GM12892 (cell line): Measurements from ENCODE around the gene FBXO48.

Experiments
- POLR2A ChIP-seq: IDR thresholded peaks from 2 replicates; pipeline ENCODE4 v1.6.1; 2011; ENCODE audit warnings: low read depth, low read length, control low read depth
- POLR2AphosphoS5 ChIP-seq: IDR thresholded peaks from 2 replicates; pipeline ENCODE4 v1.6.1; 2011; ENCODE audit warnings: low read depth, low read length, control low read depth

DNA sequence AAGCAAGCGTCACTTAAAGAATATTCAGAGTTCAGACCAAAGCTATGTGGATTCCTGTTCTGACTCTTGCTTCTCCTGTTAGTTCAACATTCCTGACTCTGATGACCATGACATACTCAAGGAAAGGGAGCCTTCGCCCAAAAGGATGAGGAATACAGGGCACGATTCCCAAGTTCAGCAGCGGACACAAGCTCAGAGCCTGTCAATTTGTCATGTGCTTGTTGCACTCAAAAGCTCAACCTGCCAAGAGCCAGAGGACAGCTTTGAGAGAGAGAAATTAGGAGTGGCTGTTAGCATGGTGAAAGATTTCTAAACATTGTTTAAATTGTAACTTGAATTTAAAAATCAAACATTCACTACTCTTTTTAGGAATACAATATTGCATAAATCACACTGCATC lies 33.6 kb upstream of the FBXO48 start:
- no peak for TF ChIP-seq POLR2AphosphoS5
- no peak for TF ChIP-seq POLR2A
